KOPT-K1 (cell line): ENCODE data around the gene HPCAL1.

Experiments used
- H3K27ac ChIP-seq: fragments of 200-600 bp; sonication (generic); 2 replicates; pipeline ENCODE4 v1.5.1; 2016; ENCODE audit warnings: antibody characterized with exemption, mild to moderate bottlenecking, low read depth, low read length; ENCODE audit not compliant: poor library complexity, severe bottlenecking
- H3K36me3 ChIP-seq: fragments of 200-600 bp; sonication (generic); 2 replicates; pipeline ENCODE4 v1.5.1; 2017; ENCODE audit warnings: antibody characterized with exemption, mild to moderate bottlenecking, low read length, moderate library complexity; ENCODE audit not compliant: insufficient read depth
- H3K9me3 ChIP-seq: fragments of 200-600 bp; sonication (generic); 2 replicates; pipeline ENCODE4 v1.5.1; 2017; ENCODE audit warnings: antibody characterized with exemption, low read length, mild to moderate bottlenecking; ENCODE audit not compliant: insufficient read depth, poor library complexity, severe bottlenecking

The HPCAL1 gene

DNA sequence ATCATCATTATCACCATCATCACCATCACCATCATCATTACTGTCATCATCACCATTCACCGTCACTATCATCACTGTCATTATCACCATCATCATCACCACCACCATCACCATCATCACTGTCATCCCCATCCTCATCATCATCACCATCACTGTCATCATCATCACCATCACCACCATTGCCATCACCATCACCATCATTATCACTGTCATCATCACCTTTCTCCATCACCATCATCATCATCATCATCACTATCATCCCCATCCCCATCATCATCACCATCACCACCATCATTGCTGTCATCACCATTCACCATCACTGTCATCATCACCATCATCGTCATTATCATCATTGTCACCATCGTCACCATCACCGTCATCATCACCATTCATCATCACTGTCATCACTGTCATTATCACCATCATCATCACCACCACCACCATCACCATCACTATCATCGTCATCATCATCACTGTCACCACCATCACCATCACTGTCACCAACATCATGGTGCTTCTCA lies 9.8 kb downstream of the HPCAL1 start:
- Histone ChIP-seq H3K9me3 (no peaks in the 10 kb centered on the region), H3K27ac (no peak overlapping the region), H3K36me3 (no peaks in the 10 kb centered on the region; the same call in 1 of the 2 replicates)

DNA sequence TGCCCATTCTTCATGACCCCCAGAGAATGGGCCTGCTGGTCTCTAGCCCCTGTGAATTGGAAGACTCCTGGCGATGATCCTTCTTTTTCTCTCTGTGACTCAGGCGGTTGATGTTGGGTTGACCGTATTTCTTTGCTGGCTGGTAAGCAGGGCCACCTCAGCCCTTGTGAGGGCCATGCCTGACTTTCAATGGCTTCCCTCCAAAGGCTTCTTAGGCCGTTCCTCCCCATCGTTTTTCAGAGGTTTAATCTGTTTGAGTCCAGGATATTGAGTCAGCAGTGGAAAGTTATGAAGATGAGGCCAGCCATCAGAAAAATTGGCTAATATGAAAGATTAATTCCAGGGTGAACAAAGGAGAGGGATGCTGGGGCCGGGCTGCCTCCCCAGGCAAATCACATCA lies 13.6 kb downstream of the HPCAL1 start:
- H3K27ac ChIP-seq, result no peak overlapping the region
- no peaks in the 10 kb centered on the region for H3K9me3 ChIP-seq
- H3K36me3 ChIP-seq, result no peaks in the 10 kb centered on the region; the same call in 1 of the 2 replicates

DNA sequence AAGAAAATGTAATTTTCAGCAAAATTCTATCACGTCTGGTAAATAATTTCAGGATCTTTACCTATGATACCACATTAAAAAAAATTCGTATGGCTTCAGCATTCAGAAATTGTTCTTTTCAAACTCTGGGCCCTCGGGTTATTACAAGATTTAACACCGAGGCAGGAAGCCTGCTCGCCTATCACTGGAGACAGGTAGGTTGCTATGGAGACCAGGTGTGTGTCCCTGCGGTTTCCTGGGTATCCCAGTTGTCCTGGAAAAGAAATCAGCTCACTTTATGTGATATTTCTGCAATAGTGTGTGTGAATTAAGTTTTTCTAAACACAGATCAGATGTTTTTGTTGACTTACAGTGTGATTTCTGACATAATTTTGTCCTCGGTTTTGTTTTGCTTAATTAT lies 14.2 kb downstream of the HPCAL1 start:
- H3K27ac ChIP-seq, result no peak overlapping the region
- no peaks in the 10 kb centered on the region; the same call in 1 of the 2 replicates for H3K36me3 ChIP-seq
- H3K9me3 ChIP-seq, result no peaks in the 10 kb centered on the region

DNA sequence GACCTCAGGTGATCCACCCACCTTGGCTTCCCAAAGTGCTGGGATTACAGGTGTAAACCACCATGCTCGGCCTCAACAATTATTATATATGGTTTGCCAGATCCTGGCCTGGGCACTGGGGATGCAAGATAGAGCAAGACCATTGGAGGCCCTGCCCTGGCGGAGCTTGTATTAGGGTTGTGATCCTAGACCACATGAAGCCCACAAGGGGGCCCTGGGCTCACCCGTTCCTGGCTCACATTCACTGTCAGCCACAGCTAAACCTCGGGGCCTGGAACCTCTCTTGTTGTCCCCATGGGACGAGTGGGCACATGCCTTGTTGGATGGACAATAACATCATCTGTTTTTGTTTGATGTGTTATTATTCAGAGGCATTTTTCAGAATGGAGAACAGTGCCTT lies 14.9 kb downstream of the HPCAL1 start:
- Histone ChIP-seq H3K36me3 (no peaks in the 10 kb centered on the region; the same call in 1 of the 2 replicates), H3K9me3 (no peaks in the 10 kb centered on the region), H3K27ac (no peak overlapping the region)

DNA sequence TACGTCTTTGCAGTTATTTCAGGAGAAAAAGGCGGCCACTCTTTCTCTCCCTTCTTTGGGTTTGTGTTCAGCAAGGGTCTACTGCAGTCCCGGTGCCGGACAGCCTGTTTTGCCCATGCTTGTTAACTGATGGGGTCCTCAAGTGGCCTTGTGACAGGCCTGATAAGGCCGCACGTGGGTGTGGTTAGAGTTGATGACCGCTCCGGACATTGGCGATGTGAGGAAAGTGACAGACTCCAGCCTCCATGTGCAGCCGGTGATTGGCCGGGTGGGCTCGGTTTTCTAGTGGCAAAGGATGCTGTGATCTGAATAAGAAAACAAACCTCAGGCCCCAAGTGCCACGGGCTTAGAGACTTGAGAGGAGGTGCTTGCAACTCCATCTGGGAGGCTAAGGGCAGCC lies 15.6 kb downstream of the HPCAL1 start:
- no peak overlapping the region for H3K27ac ChIP-seq
- H3K36me3 ChIP-seq, result no peaks in the 10 kb centered on the region
- H3K9me3 ChIP-seq, result no peaks in the 10 kb centered on the region

DNA sequence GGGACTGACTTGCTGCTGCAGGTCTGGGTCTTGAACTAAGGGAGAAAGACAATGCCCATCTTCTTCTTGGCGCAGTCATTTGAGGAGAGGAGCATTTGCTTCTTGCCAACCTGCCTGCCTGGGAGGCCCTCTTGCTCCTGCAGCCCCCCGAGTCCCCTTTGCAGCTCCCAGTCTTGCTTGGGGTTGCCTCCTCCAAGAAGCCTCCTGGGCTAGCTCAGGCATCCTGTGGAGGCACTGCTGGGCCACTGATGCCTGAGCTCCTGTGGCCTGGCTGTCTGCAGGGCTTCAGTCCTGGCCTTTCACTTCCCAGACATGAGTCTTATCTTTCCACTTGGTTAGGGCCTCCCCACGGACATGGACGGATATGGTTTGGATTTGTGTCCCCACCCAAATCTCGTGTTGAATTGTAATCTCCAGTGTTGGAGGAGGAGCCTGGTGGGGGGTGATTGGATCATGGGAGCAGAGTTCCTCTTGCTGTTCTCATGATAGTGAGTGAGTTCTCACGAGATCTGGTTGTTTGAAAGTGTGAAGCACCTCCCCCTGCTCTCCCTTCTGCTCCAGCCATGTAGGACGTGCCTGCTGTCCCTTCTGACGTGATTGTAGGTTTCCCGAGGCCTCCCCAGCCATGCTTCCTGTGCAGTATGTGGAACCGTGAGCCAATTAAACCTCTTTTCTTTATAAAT lies 17.3 kb downstream of the HPCAL1 start:
- no peaks in the 10 kb centered on the region for H3K36me3 ChIP-seq
- no peaks in the 10 kb centered on the region for H3K9me3 ChIP-seq
- H3K27ac ChIP-seq, result no peak overlapping the region

DNA sequence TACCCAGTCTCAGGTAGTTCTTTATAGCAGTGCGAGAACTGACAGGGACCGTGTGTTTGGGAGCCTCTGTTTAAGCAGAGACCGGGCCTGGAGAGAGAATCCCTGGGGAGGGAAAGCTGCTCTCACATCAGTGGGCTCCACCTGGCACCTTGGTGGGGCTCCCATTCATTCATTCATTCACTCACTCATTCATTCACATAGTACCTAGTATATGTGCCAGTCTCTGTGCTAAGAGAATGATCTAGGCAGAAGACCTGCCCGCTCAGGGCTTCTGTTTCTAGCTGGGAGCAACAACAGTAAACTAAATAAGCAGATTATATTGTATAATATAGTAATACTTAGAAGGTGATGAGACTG lies 17.8 kb downstream of the HPCAL1 start:
- no peaks in the 10 kb centered on the region for H3K9me3 ChIP-seq
- no peaks in the 10 kb centered on the region for H3K36me3 ChIP-seq
- no peak overlapping the region for H3K27ac ChIP-seq

DNA sequence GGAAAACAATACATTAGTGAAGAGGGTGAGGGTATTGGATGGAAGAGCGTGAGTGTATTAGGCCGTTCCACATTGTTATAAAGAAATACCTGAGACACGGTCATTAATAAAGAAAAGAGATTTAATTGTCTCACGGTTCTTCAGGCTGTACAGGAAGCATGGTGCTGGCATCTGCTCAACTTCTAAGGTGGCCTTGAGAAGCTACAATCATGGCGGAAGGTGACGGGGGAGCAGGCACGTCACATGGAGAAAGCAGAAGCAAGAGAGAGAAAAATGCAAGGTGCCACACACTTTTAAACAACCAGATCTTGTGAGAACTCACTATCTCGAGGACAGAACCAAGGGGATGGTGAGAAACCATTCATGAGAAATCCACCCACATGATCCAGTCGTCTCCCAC lies 18.2 kb downstream of the HPCAL1 start:
- no peak overlapping the region for H3K27ac ChIP-seq
- no peaks in the 10 kb centered on the region for H3K36me3 ChIP-seq
- H3K9me3 ChIP-seq, result no peaks in the 10 kb centered on the region

DNA sequence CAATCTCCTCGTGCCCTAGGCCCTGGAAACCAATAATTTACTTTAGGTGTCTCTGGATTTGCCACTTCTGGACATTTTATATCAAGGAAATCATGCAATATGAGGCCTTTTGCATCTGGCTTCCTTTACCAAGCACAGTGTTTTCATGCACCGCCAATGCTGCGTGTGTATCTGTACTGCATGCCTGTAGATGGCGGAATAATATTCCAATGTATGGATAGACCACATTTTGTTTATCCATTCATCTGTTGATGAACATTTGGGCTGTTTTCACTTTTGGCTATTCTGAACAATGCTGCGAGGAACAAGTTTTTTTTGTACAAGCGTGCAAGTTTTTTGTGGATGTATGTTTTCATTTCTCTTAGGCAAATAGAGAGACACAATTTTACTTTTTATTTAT lies 18.9 kb downstream of the HPCAL1 start:
- Histone ChIP-seq H3K36me3 (no peaks in the 10 kb centered on the region), H3K27ac (no peak overlapping the region), H3K9me3 (no peaks in the 10 kb centered on the region)

DNA sequence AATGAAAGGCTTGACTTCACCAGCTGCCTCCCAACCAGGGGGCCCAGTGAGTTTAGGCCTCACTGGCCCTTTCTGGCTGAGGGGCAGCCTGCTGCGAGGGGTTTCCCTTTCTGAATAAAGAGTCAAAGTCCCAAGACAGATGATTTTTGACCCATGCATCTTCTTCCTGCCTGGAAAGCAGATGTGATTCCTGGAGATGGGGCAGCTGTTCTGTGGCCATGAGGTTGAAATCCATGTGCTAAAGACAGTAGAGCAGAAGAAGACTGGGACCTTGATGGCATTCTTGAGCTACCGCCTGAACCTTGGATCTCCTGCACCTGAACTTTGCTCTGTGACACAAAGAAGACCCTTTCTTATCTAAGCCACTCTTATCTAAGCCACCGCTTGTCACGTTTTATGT lies 19.8 kb downstream of the HPCAL1 start:
- no peaks in the 10 kb centered on the region for H3K36me3 ChIP-seq
- no peak overlapping the region for H3K27ac ChIP-seq
- no peaks in the 10 kb centered on the region for H3K9me3 ChIP-seq

DNA sequence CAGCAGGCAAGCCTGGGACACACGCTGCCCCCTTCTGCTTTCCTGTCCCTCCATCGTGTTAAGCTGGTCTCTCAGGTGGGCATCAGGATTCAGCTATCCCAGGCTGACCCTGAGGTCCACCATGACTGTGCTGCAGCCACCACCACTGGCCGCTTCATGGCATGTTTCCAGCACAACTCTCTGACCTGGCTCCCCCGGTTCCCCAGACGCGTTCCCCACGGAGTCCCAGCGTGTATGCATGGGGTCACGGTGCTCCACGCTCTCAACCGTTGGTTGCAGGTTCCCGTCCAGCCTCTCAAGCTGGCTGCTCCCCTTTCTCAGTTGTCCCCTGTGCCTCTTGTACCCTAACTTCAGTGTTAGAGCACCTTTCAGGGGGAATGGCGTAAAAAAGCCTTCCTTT lies 20.3 kb downstream of the HPCAL1 start:
- no peaks in the 10 kb centered on the region for H3K36me3 ChIP-seq
- H3K9me3 ChIP-seq, result no peaks in the 10 kb centered on the region
- H3K27ac ChIP-seq, result no peak overlapping the region

DNA sequence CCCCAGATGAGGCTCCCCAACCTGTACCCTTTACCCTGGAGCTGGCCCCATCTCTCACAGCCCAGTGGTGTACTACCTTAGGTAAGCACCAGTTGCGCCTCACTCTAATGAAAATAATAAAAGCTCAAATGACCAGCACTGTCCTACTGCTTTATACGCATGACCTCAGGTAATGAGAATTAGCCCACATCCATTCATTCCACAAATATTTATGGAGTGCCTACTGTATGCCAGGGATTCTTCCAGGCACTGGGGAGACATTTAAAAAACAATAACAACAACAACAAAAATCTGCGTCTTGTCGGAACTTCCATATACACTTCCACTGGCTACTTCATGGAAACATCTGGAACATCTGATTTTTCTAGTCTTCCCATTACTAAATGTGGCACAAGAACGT lies 20.8 kb downstream of the HPCAL1 start:
- no peaks in the 10 kb centered on the region for H3K9me3 ChIP-seq
- no peak overlapping the region for H3K27ac ChIP-seq
- H3K36me3 ChIP-seq, result no peaks in the 10 kb centered on the region

DNA sequence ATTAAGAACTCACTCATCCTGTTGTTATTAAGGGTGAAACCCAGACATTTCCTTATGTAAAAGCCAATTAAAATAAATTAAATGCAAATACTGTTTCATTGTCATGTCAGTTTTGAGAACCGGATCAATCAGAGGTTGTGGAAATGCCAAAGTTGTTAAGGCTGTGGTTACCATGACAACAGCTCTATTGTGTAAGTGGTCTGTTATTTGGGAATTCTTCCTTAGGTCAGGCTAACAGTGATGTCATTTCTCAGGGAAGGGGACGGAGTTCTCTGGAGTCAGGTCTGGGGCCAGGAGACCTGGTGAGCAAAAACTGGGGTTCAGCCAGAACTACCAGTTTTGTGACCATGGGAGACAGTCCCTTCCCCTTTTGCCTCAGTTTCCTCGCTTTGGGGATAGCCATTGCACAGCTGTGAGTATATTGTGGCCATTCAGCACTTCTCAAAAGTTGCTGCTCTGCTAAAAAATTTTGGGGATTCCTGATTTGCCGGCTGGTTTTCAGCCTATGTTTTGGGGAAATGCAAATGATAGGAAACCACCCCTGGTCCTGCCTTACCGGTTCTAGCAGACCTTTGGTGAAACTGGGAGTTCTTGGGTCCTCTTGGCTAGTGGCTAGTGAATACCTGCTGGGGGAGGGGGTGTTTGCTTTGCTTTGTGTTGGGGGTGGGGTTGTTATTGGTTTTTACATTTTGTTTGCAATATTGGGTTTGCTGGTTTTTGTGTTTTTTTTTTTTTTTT lies 21.6 kb downstream of the HPCAL1 start:
- H3K27ac ChIP-seq, result no peak overlapping the region
- no peaks in the 10 kb centered on the region for H3K36me3 ChIP-seq
- no peaks in the 10 kb centered on the region for H3K9me3 ChIP-seq

DNA sequence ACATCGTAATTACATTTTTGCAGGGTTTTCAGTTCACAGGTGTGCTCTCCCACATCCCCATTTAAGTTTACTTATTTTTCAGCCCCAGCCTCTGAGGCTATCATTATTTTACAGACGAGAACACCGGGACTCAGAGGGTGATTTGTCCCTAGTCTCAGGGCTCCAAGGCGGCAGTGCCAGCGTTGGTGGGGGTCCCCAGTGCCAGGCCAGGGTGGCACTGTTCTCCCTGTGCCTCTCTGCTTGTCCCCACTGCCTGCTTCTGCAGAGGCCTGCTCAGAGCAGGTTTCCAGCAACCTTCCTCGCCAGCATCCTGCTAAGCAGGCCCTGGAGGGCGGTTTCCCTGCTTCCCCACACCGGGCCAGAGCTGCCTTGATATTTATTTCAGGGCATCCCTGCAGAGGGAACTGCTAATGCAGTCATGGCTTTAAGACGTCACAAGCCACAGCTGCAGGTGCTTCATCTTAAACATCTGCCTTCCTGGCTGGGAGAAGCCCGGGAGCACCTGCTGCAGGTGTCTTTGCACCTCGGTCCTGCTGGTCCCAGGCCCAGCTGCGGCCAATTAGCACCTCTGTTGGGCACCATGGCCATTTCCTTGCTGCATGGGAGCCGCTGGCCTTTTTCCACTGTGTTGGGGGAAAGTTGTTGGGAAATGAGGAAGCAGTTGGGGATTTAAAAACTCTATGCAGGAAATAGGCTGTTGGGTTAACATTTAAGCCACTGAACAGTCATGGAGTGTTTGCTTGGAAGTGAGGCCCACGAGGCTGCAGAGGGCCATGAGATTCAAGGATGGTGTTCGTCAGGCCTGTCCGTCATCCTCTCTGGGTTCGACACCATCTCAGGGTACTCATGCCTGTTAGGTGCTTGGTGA lies 22.8 kb downstream of the HPCAL1 start:
- no peaks in the 10 kb centered on the region for H3K36me3 ChIP-seq
- H3K27ac ChIP-seq, result no peak overlapping the region
- H3K9me3 ChIP-seq, result no peaks in the 10 kb centered on the region

DNA sequence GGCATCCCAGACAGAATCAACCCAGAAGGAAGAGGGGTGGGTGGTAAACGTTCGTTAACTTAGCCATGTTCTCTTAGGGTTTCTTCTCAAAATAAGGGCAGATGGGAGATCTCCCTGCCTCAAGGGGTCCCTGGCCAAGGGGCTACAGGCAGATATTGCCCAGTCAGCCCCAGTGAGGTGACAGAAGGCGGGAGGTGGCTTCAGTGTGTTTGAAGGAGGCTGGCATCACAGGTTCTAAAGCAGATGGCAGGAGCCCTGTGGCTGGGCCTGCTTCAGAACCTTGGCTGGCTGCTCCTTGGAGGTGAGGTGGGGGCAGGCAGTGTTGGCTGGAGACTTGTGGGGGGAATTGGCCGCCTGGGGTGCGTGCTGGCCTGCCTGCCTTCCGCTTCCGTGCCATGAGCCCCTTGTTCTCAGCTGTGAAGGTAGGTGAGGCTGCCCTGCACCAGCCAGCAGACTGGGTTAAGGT lies 23.5 kb downstream of the HPCAL1 start:
- Histone ChIP-seq H3K36me3 (no peaks in the 10 kb centered on the region), H3K27ac (no peak overlapping the region), H3K9me3 (no peaks in the 10 kb centered on the region)
